Measurements from ENCODE around the gene P4HB. TPM values are rescaled to one million over a fixed set of nuclear protein-coding genes. Genes with fewer than 3 reads are reported as not detected.

P4HB gene
- total and polyA plus RNA-seq, 8 donors, result 876 to 2,130 (median 1,346) TPM

DNA sequence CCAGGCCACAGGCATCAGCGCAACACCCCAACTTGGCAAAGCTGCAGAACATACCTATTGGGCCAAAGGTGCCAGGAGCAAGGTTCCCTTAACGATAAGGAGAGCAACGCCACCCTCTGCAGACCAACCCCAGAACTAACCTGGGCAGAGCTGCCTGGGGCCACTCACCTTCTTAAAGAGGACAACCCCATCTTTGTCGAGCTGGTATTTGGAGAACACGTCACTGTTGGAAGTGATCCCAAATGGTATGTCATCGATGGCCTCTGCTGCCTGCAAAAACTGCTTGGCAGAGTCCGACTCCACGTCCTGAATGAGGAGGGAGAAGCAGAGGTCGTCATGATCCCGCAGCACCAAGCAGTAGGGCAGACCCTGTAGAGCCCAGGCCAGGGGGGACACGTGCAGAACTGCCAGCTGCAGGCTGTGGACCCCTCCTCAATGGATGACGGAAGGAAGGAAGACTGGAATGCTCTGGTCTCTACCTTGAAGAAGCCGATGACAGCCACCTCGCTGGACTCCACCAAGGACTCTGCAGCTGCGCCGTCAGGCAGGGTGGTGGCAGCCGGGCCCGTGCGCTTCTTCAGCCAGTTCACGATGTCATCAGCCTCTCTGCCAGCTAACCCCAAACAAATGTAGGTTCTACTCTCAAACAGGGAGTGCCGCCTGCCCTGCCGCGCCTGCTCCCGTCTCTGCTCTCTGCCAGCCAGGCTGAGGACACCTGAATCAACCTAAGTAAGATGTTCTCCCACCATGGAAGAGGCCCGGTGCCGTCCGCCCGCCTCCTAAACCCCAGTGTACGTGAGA lies 5.2 kb downstream of the P4HB start:
- H3K9me3 ChIP-seq, result no peaks in the 10 kb centered on the region
- ATAC-seq, result peak; percentile 36 to 75 (median 58)
- H3K4me1 ChIP-seq, result peaks cover 6 to 29% (median 13%) of the 10 kb centered on the region in 3 donors
- H3K36me3 ChIP-seq, result peaks cover 0 to 60% (median 54%) of the 10 kb centered on the region in 3 donors
- DNase-seq, result peak in 5 of 6 donors; percentile 73 to 82 (median 79)
- TF ChIP-seq, protein P1, sequence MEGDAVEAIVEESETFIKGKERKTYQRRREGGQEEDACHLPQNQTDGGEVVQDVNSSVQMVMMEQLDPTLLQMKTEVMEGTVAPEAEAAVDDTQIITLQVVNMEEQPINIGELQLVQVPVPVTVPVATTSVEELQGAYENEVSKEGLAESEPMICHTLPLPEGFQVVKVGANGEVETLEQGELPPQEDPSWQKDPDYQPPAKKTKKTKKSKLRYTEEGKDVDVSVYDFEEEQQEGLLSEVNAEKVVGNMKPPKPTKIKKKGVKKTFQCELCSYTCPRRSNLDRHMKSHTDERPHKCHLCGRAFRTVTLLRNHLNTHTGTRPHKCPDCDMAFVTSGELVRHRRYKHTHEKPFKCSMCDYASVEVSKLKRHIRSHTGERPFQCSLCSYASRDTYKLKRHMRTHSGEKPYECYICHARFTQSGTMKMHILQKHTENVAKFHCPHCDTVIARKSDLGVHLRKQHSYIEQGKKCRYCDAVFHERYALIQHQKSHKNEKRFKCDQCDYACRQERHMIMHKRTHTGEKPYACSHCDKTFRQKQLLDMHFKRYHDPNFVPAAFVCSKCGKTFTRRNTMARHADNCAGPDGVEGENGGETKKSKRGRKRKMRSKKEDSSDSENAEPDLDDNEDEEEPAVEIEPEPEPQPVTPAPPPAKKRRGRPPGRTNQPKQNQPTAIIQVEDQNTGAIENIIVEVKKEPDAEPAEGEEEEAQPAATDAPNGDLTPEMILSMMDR (IDR thresholded peaks at IDR 0.05), result no peak
- no peaks in the 10 kb centered on the region for H3K27me3 ChIP-seq
- intact Hi-C loops (cut with DNase I), result no loop called here
- peak overlapping the region in 2 of 4 donors; percentile 2 to 28 for H3K27ac ChIP-seq
- WGBS, 2 donors, result 33 to 35% methylated on average over 29 of the region's 29 CpGs
- peak overlapping the region in 2 of 4 donors; percentile 10 to 99 for H3K4me3 ChIP-seq
- no peak for FAIRE-seq

DNA sequence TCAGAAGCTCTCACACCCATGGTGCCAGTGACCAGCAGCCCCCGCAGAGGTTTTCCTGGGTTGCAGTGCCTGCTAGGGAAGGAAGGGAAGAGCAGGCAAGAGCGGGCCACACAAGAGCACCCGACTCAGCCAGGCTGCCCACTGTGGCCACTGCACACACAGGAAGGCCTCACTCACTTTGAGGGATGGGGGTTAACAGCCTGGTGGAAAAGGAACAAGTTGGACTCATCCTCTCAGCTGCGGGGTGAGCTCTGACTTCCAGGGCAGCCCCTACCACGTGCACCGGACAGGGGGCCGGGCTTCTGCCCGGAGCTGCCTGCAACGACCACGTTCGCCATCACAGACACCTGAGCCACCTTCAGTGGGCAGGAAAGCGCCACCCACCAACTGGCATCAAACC lies 8.1 kb downstream of the P4HB start:
- peaks cover 4 to 77% (median 64%) of the 10 kb centered on the region in 3 donors for H3K36me3 ChIP-seq
- H3K4me1 ChIP-seq, result peaks cover 6 to 21% (median 12%) of the 10 kb centered on the region in 3 donors
- H3K4me3 ChIP-seq, result no peak overlapping the region
- no peaks in the 10 kb centered on the region for H3K27me3 ChIP-seq
- ATAC-seq (no peak), DNase-seq (peak in 3 of 6 donors; percentile 18 to 63 (median 22)), FAIRE-seq (no peak)
- intact Hi-C loops (cut with DNase I), result no loop called here
- no peaks in the 10 kb centered on the region for H3K9me3 ChIP-seq
- H3K27ac ChIP-seq, result no peak overlapping the region
- TF ChIP-seq, protein P1 (IDR thresholded peaks at IDR 0.05), result no peak
- 80 to 82% methylated on average over 12 of the region's 12 CpGs for WGBS, 2 donors

DNA sequence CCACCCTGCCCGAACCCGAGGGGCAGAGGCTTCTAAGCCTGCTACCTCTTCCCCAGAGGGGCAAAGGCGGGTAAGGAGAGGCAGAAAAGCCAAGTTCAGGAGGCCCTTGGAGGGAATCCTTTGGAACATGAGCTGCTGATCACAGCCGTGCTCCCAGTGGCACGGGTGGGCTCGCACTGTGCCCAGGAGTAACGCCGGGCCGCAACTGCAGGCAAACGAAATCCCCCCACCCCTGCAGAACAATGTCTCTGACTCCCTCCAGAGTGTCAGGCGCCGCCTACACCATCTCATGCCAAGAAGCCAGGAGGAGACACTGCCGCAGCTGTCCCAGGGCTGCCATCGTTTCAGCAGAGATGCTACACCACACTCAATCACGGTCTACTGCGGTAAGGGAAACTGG lies 8.9 kb downstream of the P4HB start:
- 86% methylated on average over 16 of the region's 16 CpGs for WGBS, 2 donors
- Histone ChIP-seq H3K36me3 (peaks cover 4 to 82% (median 65%) of the 10 kb centered on the region in 3 donors), H3K4me3 (no peak overlapping the region), H3K4me1 (peaks cover 6 to 16% (median 7%) of the 10 kb centered on the region in 3 donors), H3K27me3 (no peaks in the 10 kb centered on the region), H3K9me3 (no peaks in the 10 kb centered on the region), H3K27ac (no peak overlapping the region)
- intact Hi-C loops (cut with DNase I), result no loop called here
- FAIRE-seq (no peak), ATAC-seq (no peak), DNase-seq (peak in 3 of 6 donors; percentile 21 to 56 (median 39))
- TF ChIP-seq, protein P1 (IDR thresholded peaks at IDR 0.05), result no peak

DNA sequence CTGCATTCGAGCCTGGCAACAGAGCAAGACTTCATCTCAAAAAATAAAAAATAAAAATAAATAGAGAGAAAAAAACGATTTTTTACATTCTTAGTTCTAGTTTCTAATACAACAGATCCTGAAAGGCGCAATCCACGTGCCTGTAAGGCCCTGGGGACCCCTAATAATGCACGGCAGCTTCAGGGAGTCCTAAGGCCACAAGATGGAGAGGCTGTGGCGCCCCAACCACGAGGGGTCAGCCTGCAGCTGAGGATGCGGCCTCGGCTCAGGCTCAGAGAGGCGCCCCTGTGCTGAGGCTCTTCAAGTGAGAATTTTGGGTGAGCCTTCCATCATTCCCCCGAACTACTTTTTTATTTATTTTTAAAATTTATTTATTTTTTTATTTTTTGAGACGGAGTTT lies 10.9 kb downstream of the P4HB start:
- peaks cover 18 to 97% (median 78%) of the 10 kb centered on the region in 3 donors for H3K36me3 ChIP-seq
- no peak overlapping the region for H3K4me3 ChIP-seq
- intact Hi-C loops (cut with DNase I), result no loop called here
- H3K9me3 ChIP-seq, result no peaks in the 10 kb centered on the region
- no peaks in the 10 kb centered on the region for H3K27me3 ChIP-seq
- peaks cover 0 to 2% (median 0%) of the 10 kb centered on the region in 3 donors for H3K4me1 ChIP-seq
- H3K27ac ChIP-seq, result no peak overlapping the region
- no peak for DNase-seq
- WGBS, 2 donors, result 87 to 89% methylated on average over 12 of the region's 12 CpGs
- no peak for FAIRE-seq
- ATAC-seq, result no peak
- TF ChIP-seq, protein P1 (IDR thresholded peaks at IDR 0.05), result no peak

Measured in pancreas (tissue), 10 donors.